SK-N-MC (cell line): Measurements from ENCODE around the gene PDE1A.
"Not testable (repeated sequence)": the region's sequence is repeated elsewhere in the genome, so short reads cannot be mapped to it uniquely, and the experiment has no call there.

Experiments
- DNase-seq: peaks from one replicate; pipeline ENCODE4 v3.0.0-alpha.2; 2011; ENCODE audit warnings: low read depth, low spot score
- H3K27ac ChIP-seq: fragments of 200-600 bp; sonication (generic); 2 replicates; pipeline ENCODE4 v1.5.1; 2016; ENCODE audit warnings: mixed run types
- H3K36me3 ChIP-seq: fragments of 200-600 bp; sonication (generic); 2 replicates; pipeline ENCODE4 v1.6.1; 2017; ENCODE audit warnings: antibody characterized with exemption, low read length, mixed read lengths; ENCODE audit not compliant: insufficient read depth
- H3K4me3 ChIP-seq: fragments of 200-600 bp; sonication (generic); 2 replicates; pipeline ENCODE4 v1.5.1; 2016
- H3K9ac ChIP-seq: fragments of 200-600 bp; sonication (generic); 2 replicates; pipeline ENCODE4 v1.8.0; 2017; ENCODE audit warnings: mixed run types, mixed read lengths; ENCODE audit not compliant: insufficient read length
- H3K9me3 ChIP-seq: fragments of 200-600 bp; sonication (generic); 2 replicates; pipeline ENCODE4 v1.6.1; 2017; ENCODE audit warnings: low read depth, mild to moderate bottlenecking, antibody characterized with exemption, low read length, moderate library complexity, mixed read lengths
- EZH2 ChIP-seq: fragments of 200-600 bp; sonication (generic); IDR thresholded peaks from one replicate; pipeline ENCODE4 v1.6.1; 2017; ENCODE audit warnings: antibody characterized with exemption
- FOXP2 ChIP-seq: optimal IDR thresholded peaks from 2 replicates; pipeline ENCODE3; 2011; ENCODE audit warnings: mild to moderate bottlenecking, moderate library complexity; ENCODE audit not compliant: insufficient read depth; ENCODE audit errors: extremely low read length, control extremely low read depth
- POLR2AphosphoS5 ChIP-seq: IDR thresholded peaks from 2 replicates; pipeline ENCODE4 v1.6.1; 2012; ENCODE audit warnings: mild to moderate bottlenecking, low read depth, low read length, borderline replicate concordance

PDE1A gene

DNA sequence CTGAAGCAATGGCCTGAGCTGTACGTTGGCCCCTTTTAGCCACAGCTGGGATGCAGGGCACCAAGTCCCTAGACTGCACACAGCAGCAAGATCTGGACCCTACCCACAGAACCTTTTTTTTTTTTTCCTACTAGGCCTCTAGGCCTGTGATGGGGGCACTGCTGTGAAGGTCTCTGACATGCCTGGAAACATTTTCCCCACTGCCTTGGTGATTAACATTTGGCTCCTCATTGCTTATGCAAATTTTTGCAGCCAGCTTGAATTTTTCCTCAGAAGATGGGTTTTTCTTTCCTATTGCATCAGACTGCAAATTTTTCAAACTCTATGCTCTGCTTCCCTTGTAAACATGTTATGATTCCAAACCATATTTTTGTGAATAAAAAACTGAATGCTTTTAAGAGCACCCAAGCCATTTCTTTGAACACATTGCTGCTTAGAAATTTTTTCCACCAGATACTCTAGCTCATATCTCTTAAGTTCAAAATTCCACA is 33.5 kb downstream of the PDE1A start:
- no peak for TF ChIP-seq FOXP2
- TF ChIP-seq POLR2AphosphoS5 = no peak
- TF ChIP-seq EZH2 = no peak
- no peaks in the 10 kb centered on the region for H3K36me3 ChIP-seq
- peak overlapping the region; percentile 73 for H3K27ac ChIP-seq
- DNase-seq = peak; percentile 20
- peak overlapping the region; percentile 15; the same call in 1 of the 2 replicates for H3K4me3 ChIP-seq
- H3K9me3 ChIP-seq = no peaks in the 10 kb centered on the region
- no peak overlapping the region for H3K9ac ChIP-seq

GRCh38 chr2:182391443-182391842 is 35.4 kb downstream of the PDE1A start:
- DNase-seq = no peak
- H3K9ac ChIP-seq = no peak overlapping the region
- no peaks in the 10 kb centered on the region for H3K36me3 ChIP-seq
- H3K4me3 ChIP-seq = no peak overlapping the region
- H3K9me3 ChIP-seq = no peaks in the 10 kb centered on the region
- TF ChIP-seq POLR2AphosphoS5 (no peak), EZH2 (no peak), FOXP2 (no peak)
- H3K27ac ChIP-seq = no peak overlapping the region

- not testable (repeated sequence) for DNase-seq, H3K4me3 ChIP-seq, H3K36me3 ChIP-seq, H3K9ac ChIP-seq, H3K9me3 ChIP-seq, H3K27ac ChIP-seq
Measured at GRCh38 chr2:182386267-182386880, 40.5 kb downstream of the PDE1A start.

- Histone ChIP-seq H3K36me3 (no peaks in the 10 kb centered on the region), H3K9ac (no peak overlapping the region), H3K27ac (no peak overlapping the region), H3K9me3 (no peaks in the 10 kb centered on the region), H3K4me3 (no peak overlapping the region)
- TF ChIP-seq FOXP2 (no peak), POLR2AphosphoS5 (no peak), EZH2 (no peak)
- no peak for DNase-seq
Measured at GRCh38 chr2:182384860-182385259, 42.0 kb downstream of the PDE1A start.

DNA sequence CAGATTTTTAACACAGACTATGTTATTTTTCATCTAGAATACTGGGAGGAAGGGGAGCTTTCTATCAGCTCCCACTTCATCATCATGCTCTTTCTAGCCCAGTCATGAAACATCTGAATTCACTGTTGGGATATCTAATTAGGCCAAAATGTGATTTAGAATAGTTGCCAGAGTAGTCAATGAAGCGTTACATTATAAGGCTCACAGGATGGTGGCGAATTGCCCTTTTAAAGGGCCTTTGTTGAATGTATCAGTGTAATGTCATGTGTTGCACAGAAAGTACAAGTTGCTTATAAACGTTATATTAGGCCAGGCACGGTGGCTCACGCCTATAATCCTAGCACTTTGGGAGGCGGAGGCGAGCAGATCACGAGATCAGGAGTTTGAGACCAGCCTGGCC is 45.6 kb downstream of the PDE1A start:
- Histone ChIP-seq H3K9ac (no peak overlapping the region), H3K4me3 (no peak overlapping the region), H3K9me3 (no peaks in the 10 kb centered on the region), H3K36me3 (no peaks in the 10 kb centered on the region), H3K27ac (no peak overlapping the region)
- TF ChIP-seq FOXP2 (no peak), EZH2 (no peak), POLR2AphosphoS5 (no peak)
- no peak for DNase-seq

DNA sequence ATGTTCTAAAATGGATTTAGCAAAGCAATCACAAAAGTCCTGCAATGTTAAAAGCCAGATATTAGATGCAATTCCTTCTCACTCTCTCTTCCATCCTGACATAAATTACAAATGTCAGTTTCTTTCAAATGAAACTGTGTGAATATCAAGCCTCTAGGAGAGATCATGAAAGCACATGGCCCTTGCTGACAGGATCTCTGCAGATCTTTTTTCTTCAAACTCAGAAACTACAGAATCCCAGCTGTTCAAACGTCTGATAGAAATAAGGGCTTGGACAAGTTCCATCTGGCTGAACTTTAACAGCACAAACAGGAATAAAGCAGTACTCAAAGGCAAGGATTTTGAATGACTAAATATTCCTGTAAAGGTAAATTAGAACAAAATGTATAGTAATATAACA is 47.6 kb downstream of the PDE1A start:
- no peak for TF ChIP-seq EZH2
- TF ChIP-seq FOXP2 = no peak
- no peak for TF ChIP-seq POLR2AphosphoS5
- Histone ChIP-seq H3K36me3 (no peaks in the 10 kb centered on the region), H3K4me3 (no peak overlapping the region), H3K9ac (no peak overlapping the region), H3K27ac (no peak overlapping the region), H3K9me3 (no peaks in the 10 kb centered on the region)
- no peak for DNase-seq

DNA sequence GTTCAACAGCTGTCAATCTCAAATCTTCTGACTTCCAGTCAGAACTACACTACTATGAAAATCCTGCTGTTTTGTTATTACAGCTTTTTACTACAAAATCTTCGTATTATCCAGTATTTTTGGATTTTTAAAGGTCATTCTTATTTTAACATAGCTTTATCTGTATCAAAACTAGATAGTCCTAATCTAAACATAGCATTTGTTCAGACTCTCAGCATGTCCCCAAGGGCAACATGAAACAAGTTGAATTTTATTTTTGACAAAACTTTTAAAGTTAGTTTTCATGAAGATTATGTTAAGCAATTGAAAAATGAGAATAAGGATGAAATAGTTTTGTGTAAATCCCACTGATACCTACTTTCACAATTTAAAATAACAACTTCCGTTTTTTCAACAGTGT is 48.1 kb downstream of the PDE1A start:
- Histone ChIP-seq H3K9me3 (no peaks in the 10 kb centered on the region), H3K27ac (no peak overlapping the region), H3K4me3 (no peak overlapping the region), H3K9ac (no peak overlapping the region), H3K36me3 (no peaks in the 10 kb centered on the region)
- DNase-seq = no peak
- TF ChIP-seq FOXP2 (no peak), EZH2 (no peak), POLR2AphosphoS5 (no peak)

DNA sequence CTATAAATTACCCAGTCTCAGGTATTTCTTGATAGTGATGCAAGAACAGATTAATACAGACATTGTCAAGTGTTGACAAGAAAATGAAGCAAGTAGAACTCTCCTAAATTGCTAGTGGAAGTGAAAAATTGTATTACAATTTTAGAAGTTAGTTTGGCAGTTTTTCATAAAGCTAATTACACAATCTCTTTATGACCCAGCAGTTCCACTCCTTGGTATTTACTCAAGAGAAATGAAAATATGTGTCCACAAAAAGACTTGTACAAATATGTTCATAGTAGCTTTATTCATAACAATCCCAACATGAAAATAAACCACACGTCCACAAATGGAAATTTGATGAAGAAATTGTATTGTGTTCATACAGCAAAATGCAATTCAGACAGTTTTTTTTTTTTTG is 49.4 kb downstream of the PDE1A start:
- H3K36me3 ChIP-seq = no peaks in the 10 kb centered on the region
- no peak overlapping the region for H3K9ac ChIP-seq
- H3K27ac ChIP-seq = no peak overlapping the region
- no peak overlapping the region for H3K4me3 ChIP-seq
- H3K9me3 ChIP-seq = no peaks in the 10 kb centered on the region
- no peak for DNase-seq
- TF ChIP-seq EZH2 (no peak), FOXP2 (no peak), POLR2AphosphoS5 (no peak)

- Histone ChIP-seq H3K9ac (no peak overlapping the region), H3K4me3 (no peak overlapping the region), H3K36me3 (no peaks in the 10 kb centered on the region), H3K9me3 (no peaks in the 10 kb centered on the region), H3K27ac (no peak overlapping the region)
- no peak for DNase-seq
- TF ChIP-seq EZH2 = no peak
- TF ChIP-seq POLR2AphosphoS5 = no peak
- TF ChIP-seq FOXP2 = no peak
Measured at GRCh38 chr2:182375862-182376261, 51.0 kb downstream of the PDE1A start.
